MCF 10A (cell line): ENCODE measurements around the gene GUCY1A2. TPM values are rescaled to one million over a fixed set of nuclear protein-coding genes. Genes with fewer than 3 reads are reported as not detected.
A peak's percentile ranks its signal among the peaks of the same experiment; 100 is the strongest.

ENCODE experiments used
- BruUV-seq: library from RNA; stranded (reverse); fragments of 400-500 nt; replicated peaks from 2 replicates; lab custom pipeline; 2021; lab: Mats Ljungman, UMichigan
- CTCF ChIA-PET: fragments of 300-600 bp; sonication (Branson Sonifier 250); formaldehyde crosslinking; extraction: SDS; loops from one replicate; lab custom pipeline; 2021; ENCODE audit warnings: antibody characterized with exemption, inconsistent platforms; lab: Yijun Ruan, JAX
- POLR2A ChIA-PET: fragments of 300-600, 350-650 bp; sonication (Branson Sonifier 250); formaldehyde crosslinking; extraction: SDS; loops from one replicate; lab custom pipeline; 2020; ENCODE audit warnings: antibody characterized with exemption, inconsistent platforms; lab: Yijun Ruan, JAX
- DNase-seq: peaks from one replicate; pipeline ENCODE4 v3.0.0-alpha.2; 2018; ENCODE audit not compliant: unreplicated experiment
- H3K27ac Mint-ChIP-seq: one replicate; pipeline ENCODE4 v1.8.0; 2022; ENCODE audit warnings: mild to moderate bottlenecking, low read depth, mixed read lengths; ENCODE audit not compliant: unreplicated experiment
- H3K27me3 Mint-ChIP-seq: one replicate; pipeline ENCODE4 v1.8.0; 2022; ENCODE audit warnings: mixed read lengths; ENCODE audit not compliant: insufficient read depth, unreplicated experiment
- H3K36me3 Mint-ChIP-seq: one replicate; pipeline ENCODE4 v1.8.0; 2022; ENCODE audit warnings: mild to moderate bottlenecking, moderate library complexity, mixed read lengths; ENCODE audit not compliant: insufficient read depth, unreplicated experiment
- H3K4me1 Mint-ChIP-seq: one replicate; pipeline ENCODE4 v1.8.0; 2022; ENCODE audit warnings: mixed read lengths; ENCODE audit not compliant: insufficient read depth, unreplicated experiment
- H3K4me3 Mint-ChIP-seq: one replicate; pipeline ENCODE4 v1.8.0; 2022; ENCODE audit warnings: mild to moderate bottlenecking, moderate library complexity, mixed read lengths; ENCODE audit not compliant: unreplicated experiment
- H3K9me3 Mint-ChIP-seq: one replicate; pipeline ENCODE4 v1.8.0; 2022; ENCODE audit warnings: mixed read lengths; ENCODE audit not compliant: unreplicated experiment
- CTCF ChIP-seq: fragments of 200-600 bp; IDR thresholded peaks from one replicate; pipeline ENCODE4 v1.8.0; 2022; ENCODE audit warnings: antibody characterized with exemption, mild to moderate bottlenecking; ENCODE audit not compliant: unreplicated experiment
- intact Hi-C: fragments of 100-400 bp; cut with micrococcal nuclease; formaldehyde crosslinking; loops from 2 replicates; pipeline ENCODE4 v1.14.1; 2022
- total RNA-seq: library from RNA; stranded (reverse); gene quantifications from 2 replicates; pipeline ENCODE4 v1.2.3, GENCODE V29; 2022

The GUCY1A2 gene
- total RNA-seq, 1 experiment from 2014 or later = 0.09 TPM

- POLR2A ChIA-PET = interaction anchor here (0.5 to 0.8 kb wide), 3 partner anchors 12 to 759 kb away, joined by 3 read pairs; no protein-coding TSS in a partner anchor
- no TSS peak for BruUV-seq
- Mint-ChIP-seq H3K27me3 (no peaks in the 10 kb centered on the region), H3K36me3 (no peaks in the 10 kb centered on the region), H3K9me3 (no peaks in the 10 kb centered on the region), H3K4me3 (no peak overlapping the region), H3K27ac (no peak overlapping the region), H3K4me1 (peaks cover 15% of the 10 kb centered on the region)
- no peak for TF ChIP-seq CTCF
- DNase-seq = peak; percentile 2
- intact Hi-C loops = no loop called here
- CTCF ChIA-PET = interaction anchor here (0.8 kb wide), 1 partner anchor 639 kb away, joined by 3 read pairs; no protein-coding TSS in a partner anchor
These were observed 26.2 kb upstream of the GUCY1A2 start for GRCh38 chr11:107044503-107044902.

- no peaks in the 10 kb centered on the region for H3K36me3 Mint-ChIP-seq
- ChIA-PET CTCF (interaction anchor here (0.6 to 1.2 kb wide), 5 partner anchors 30 to 895 kb away, joined by 3 to 5 read pairs (median 4); no protein-coding TSS in a partner anchor), POLR2A (interaction anchor here (0.6 kb wide), 2 partner anchors 158 to 196 kb away, joined by 3 read pairs; no protein-coding TSS in a partner anchor)
- peak overlapping the region; percentile 64 for H3K27ac Mint-ChIP-seq
- intact Hi-C loops = no loop called here
- DNase-seq = peak; percentile 56
- TF ChIP-seq CTCF = no peak
- peaks cover 15% of the 10 kb centered on the region for H3K4me1 Mint-ChIP-seq
- BruUV-seq = no TSS peak
- no peaks in the 10 kb centered on the region for H3K9me3 Mint-ChIP-seq
- H3K4me3 Mint-ChIP-seq = no peak overlapping the region
- H3K27me3 Mint-ChIP-seq = no peaks in the 10 kb centered on the region
These were observed 25.1 kb upstream of the GUCY1A2 start for GRCh38 chr11:107043242-107044006.

GRCh38 chr11:107042748-107043147 is 24.5 kb upstream of the GUCY1A2 start:
- Mint-ChIP-seq H3K9me3 (no peaks in the 10 kb centered on the region), H3K27me3 (no peaks in the 10 kb centered on the region), H3K4me1 (peaks cover 15% of the 10 kb centered on the region), H3K27ac (no peak overlapping the region), H3K4me3 (no peak overlapping the region), H3K36me3 (no peaks in the 10 kb centered on the region)
- no peak for TF ChIP-seq CTCF
- POLR2A ChIA-PET = interaction anchor here (0.6 kb wide), 2 partner anchors 157 to 196 kb away, joined by 3 read pairs; no protein-coding TSS in a partner anchor
- no TSS peak for BruUV-seq
- no peak for DNase-seq
- CTCF ChIA-PET = interaction anchor here (0.6 to 1.2 kb wide), 6 partner anchors 30 to 894 kb away, joined by 3 to 5 read pairs (median 4); no protein-coding TSS in a partner anchor
- intact Hi-C loops = no loop called here

GRCh38 chr11:107041088-107041444 is 22.8 kb upstream of the GUCY1A2 start:
- Mint-ChIP-seq H3K27ac (no peak overlapping the region), H3K9me3 (no peaks in the 10 kb centered on the region), H3K4me1 (peaks cover 15% of the 10 kb centered on the region), H3K27me3 (no peaks in the 10 kb centered on the region), H3K4me3 (no peak overlapping the region), H3K36me3 (no peaks in the 10 kb centered on the region)
- BruUV-seq = no TSS peak
- TF ChIP-seq CTCF = no peak
- intact Hi-C loops = no loop called here
- DNase-seq = peak; percentile 61
- CTCF ChIA-PET = interaction anchor here (1.0 to 1.4 kb wide), 4 partner anchors 16 to 764 kb away, joined by 3 read pairs; no protein-coding TSS in a partner anchor
- POLR2A ChIA-PET = interaction anchor here (1.1 kb wide), 1 partner anchor 24 kb away, joined by 3 read pairs; no protein-coding TSS in a partner anchor
